ENCODE results near the gene SLC18B1. TPM values are rescaled to one million over a fixed set of nuclear protein-coding genes. Genes with fewer than 3 reads are reported as not detected.

Gene SLC18B1
- total and polyA plus RNA-seq, 10 of the 15 experiments (the other 5 are each of a cell fraction or from before 2014, with no cell fraction given), result 3.5 to 11.8 (median 7.1) TPM

GRCh38 chr6:132785936-132786335, 12.5 kb downstream of the SLC18B1 start (continued):
- TF ChIP-seq, protein P1, sequence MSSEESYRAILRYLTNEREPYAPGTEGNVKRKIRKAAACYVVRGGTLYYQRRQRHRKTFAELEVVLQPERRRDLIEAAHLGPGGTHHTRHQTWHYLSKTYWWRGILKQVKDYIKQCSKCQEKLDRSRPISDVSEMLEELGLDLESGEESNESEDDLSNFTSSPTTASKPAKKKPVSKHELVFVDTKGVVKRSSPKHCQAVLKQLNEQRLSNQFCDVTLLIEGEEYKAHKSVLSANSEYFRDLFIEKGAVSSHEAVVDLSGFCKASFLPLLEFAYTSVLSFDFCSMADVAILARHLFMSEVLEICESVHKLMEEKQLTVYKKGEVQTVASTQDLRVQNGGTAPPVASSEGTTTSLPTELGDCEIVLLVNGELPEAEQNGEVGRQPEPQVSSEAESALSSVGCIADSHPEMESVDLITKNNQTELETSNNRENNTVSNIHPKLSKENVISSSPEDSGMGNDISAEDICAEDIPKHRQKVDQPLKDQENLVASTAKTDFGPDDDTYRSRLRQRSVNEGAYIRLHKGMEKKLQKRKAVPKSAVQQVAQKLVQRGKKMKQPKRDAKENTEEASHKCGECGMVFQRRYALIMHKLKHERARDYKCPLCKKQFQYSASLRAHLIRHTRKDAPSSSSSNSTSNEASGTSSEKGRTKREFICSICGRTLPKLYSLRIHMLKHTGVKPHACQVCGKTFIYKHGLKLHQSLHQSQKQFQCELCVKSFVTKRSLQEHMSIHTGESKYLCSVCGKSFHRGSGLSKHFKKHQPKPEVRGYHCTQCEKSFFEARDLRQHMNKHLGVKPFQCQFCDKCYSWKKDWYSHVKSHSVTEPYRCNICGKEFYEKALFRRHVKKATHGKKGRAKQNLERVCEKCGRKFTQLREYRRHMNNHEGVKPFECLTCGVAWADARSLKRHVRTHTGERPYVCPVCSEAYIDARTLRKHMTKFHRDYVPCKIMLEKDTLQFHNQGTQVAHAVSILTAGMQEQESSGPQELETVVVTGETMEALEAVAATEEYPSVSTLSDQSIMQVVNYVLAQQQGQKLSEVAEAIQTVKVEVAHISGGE (CRISPR knock-in tag; IDR thresholded peaks at IDR 0.05), result no peak
- TF ChIP-seq FOS (IDR thresholded peaks at IDR 0.05; ENCODE audit: borderline replicate concordance, extremely low read depth, insufficient read length), result no peak
- no peak for TF ChIP-seq POLR2AphosphoS5 (IDR thresholded peaks at IDR 0.05; ENCODE audit: low read length)
- no peak for TF ChIP-seq HDAC2 (IDR thresholded peaks at IDR 0.05)
- TF ChIP-seq MEF2A (IDR thresholded peaks at IDR 0.05; ENCODE audit: insufficient read depth, low read depth, low read length), result no peak
- TF ChIP-seq CHD4 (IDR thresholded peaks at IDR 0.05), result no peak
- TF ChIP-seq SMC3 (IDR thresholded peaks at IDR 0.05; ENCODE audit: borderline replicate concordance, low read length), result no peak
- TF ChIP-seq, protein P2, sequence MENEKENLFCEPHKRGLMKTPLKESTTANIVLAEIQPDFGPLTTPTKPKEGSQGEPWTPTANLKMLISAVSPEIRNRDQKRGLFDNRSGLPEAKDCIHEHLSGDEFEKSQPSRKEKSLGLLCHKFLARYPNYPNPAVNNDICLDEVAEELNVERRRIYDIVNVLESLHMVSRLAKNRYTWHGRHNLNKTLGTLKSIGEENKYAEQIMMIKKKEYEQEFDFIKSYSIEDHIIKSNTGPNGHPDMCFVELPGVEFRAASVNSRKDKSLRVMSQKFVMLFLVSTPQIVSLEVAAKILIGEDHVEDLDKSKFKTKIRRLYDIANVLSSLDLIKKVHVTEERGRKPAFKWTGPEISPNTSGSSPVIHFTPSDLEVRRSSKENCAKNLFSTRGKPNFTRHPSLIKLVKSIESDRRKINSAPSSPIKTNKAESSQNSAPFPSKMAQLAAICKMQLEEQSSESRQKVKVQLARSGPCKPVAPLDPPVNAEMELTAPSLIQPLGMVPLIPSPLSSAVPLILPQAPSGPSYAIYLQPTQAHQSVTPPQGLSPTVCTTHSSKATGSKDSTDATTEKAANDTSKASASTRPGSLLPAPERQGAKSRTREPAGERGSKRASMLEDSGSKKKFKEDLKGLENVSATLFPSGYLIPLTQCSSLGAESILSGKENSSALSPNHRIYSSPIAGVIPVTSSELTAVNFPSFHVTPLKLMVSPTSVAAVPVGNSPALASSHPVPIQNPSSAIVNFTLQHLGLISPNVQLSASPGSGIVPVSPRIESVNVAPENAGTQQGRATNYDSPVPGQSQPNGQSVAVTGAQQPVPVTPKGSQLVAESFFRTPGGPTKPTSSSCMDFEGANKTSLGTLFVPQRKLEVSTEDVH (IDR thresholded peaks at IDR 0.05; ENCODE audit: low read depth, partially characterized antibody), result no peak
- no peak for TF ChIP-seq NBN (IDR thresholded peaks at IDR 0.05)
- TF ChIP-seq SMAD5 (IDR thresholded peaks at IDR 0.05; ENCODE audit: low read depth), result no peak
- TF ChIP-seq STAT1 (conservative IDR thresholded peaks at IDR 0.05), result no peak
- no peak for TF ChIP-seq EZH2 (IDR thresholded peaks at IDR 0.05; ENCODE audit: borderline replicate concordance, control insufficient read depth, low read depth, low read length)
- no peak for TF ChIP-seq FOXK2 (IDR thresholded peaks at IDR 0.05)
- no peak for TF ChIP-seq PAX8 (IDR thresholded peaks at IDR 0.05)
- no peak for TF ChIP-seq ATF7 (IDR thresholded peaks at IDR 0.05; ENCODE audit: low read depth)
- TF ChIP-seq SRF (IDR thresholded peaks at IDR 0.05; ENCODE audit: low read depth in 2 of 2, low read length in 2 of 2), result no peak

All from GM12878 (cell line).